GM12892 (cell line): ENCODE measurements around the gene LIF.

ENCODE experiments used
- POLR2A ChIP-seq: IDR thresholded peaks from 2 replicates; pipeline ENCODE4 v1.6.1; 2011; ENCODE audit warnings: low read depth, low read length, control low read depth
- POLR2AphosphoS5 ChIP-seq: IDR thresholded peaks from 2 replicates; pipeline ENCODE4 v1.6.1; 2011; ENCODE audit warnings: low read depth, low read length, control low read depth

DNA sequence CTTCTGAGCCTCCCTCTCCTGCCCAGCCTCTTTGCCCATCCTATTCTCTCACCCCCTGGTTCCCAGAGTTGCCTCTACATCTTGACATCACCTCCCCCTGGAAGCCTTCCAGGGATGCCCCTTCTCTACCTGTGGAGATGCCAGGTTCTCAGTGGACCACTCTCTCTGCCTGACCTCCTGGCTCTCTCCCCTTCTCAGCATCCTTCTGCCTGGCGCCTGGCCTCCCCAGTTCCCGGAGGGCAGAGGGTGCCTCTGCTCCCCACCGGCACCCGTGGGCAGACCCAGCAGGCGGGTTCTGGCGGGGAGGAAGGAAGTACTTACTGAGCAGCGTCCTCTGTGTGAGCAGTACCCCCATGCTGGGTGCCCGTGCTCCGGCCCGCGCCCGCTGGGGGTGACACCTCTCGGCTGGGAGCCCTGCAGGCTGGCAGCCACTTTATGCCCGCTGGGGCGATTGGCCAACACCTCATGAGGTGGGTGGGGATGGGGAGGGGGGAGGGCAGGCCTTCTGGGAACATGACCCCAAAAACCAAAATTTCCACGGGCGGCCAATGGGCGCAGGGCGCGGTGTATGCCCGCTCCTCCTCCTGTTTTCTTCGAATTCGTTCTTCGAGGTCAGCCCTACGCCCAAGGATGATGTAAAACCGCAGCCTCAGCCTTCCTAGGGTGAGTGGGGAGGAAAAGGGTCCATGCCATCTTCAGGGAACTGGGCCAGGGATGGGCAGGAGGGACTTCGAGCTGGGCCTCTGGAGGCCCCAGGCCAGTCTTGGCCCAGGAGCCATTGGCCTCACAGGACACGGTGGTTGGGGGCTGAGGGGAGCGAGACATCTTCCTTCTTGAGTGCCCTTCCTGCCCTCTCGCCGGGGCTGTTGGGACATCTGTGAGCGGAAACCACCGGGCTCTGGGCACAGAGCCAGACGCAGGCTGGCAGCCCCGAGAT lies 20.2 kb upstream of the LIF start, which contains the start of gene OSM:
- TF ChIP-seq POLR2A = no peak
- TF ChIP-seq POLR2AphosphoS5 = no peak
